ENCODE results near the gene VPREB3. TPM values are rescaled to one million over a fixed set of nuclear protein-coding genes. Genes with fewer than 3 reads are reported as not detected.

The VPREB3 gene
- total and polyA plus RNA-seq, 10 of the 15 experiments (the other 5 are each of a cell fraction or from before 2014, with no cell fraction given) = 0.75 to 79.5 (median 23.8) TPM

- no peak for TF ChIP-seq BMI1 (IDR thresholded peaks at IDR 0.05; ENCODE audit: borderline replicate concordance)
- TF ChIP-seq KDM1A (IDR thresholded peaks at IDR 0.05; ENCODE audit: borderline replicate concordance) = no peak
- no peak for TF ChIP-seq USF2 (IDR thresholded peaks at IDR 0.05; ENCODE audit: borderline replicate concordance, low read depth, low read length)
These were observed 26.0 kb upstream of the VPREB3 start (continued) for GRCh38 chr22:23780146-23780748.

GRCh38 chr22:23779731-23780130 is 25.5 kb upstream of the VPREB3 start:
- BruUV-seq (replicated peaks) = no TSS peak
- Histone ChIP-seq H4K20me1 (ENCODE audit: control insufficient read depth, insufficient read depth) (no peaks in the 10 kb centered on the region), H3K27me3 (replicated peaks in 1 of 2; ENCODE audit: control insufficient read depth in 2 of 2, insufficient read depth in 2 of 2, low read length in 1 of 2) (peaks cover 0 to 2% of the 10 kb centered on the region in 2 experiments; a peak in 1 of 4 replicates), H3K4me2 (ENCODE audit: control insufficient read depth, insufficient read depth) (no peak overlapping the region), H3K9ac (ENCODE audit: control insufficient read depth, insufficient read depth, low read length) (no peak overlapping the region), H3K79me2 (ENCODE audit: control insufficient read depth, insufficient read depth, low read length) (no peaks in the 10 kb centered on the region), H3K4me3 (no peak overlapping the region), H3K27ac (ENCODE audit: control insufficient read depth, insufficient read depth) (no peak overlapping the region), H3K9me3 (replicated peaks; ENCODE audit: control insufficient read depth, insufficient read depth, low read length) (no peaks in the 10 kb centered on the region), H2AFZ (ENCODE audit: control insufficient read depth, low read depth, low read length) (no peak overlapping the region), H3K4me1 (ENCODE audit: control insufficient read depth, insufficient read depth, low read length) (no peaks in the 10 kb centered on the region), H3K36me3 (ENCODE audit: control insufficient read depth in 2 of 2, insufficient read depth in 2 of 2, low read length in 1 of 2) (no peaks in the 10 kb centered on the region)
- no peak for DNase-seq (ENCODE audit: low read depth, low spot score)
- CTCF ChIA-PET = interaction anchor here (1.7 kb wide), 1 partner anchor 10 kb away, joined by 3 read pairs; no protein-coding TSS in a partner anchor
- intact Hi-C loops (cut with micrococcal nuclease; ENCODE audit: unreplicated experiment) (no loop called here), in situ Hi-C loops (cut with MboI) (no loop called here)
- RAD21 ChIA-PET (ENCODE audit: unreplicated experiment) = no interaction called here
- no peak for ATAC-seq
- POLR2A ChIA-PET = no interaction called here
- FAIRE-seq = no peak
- 30% methylated on average over 5 of the region's 5 CpGs for WGBS (ENCODE audit: insufficient coverage, insufficient replicate concordance, low lambda C conversion rate, missing lambda C conversion rate)
- SMC1A ChIA-PET (ENCODE audit: uncharacterized antibody, unreplicated experiment) = no interaction called here
- TF ChIP-seq ATF2 (IDR thresholded peaks at IDR 0.05; ENCODE audit: low read length) = no peak
- no peak for TF ChIP-seq ZNF687 (IDR thresholded peaks at IDR 0.05)
- no peak for TF ChIP-seq DPF2 (IDR thresholded peaks at IDR 0.05)
- TF ChIP-seq CHD2 (IDR thresholded peaks at IDR 0.05; ENCODE audit: borderline replicate concordance, low read depth, low read length) = no peak
- no peak for TF ChIP-seq GATAD2B (conservative IDR thresholded peaks at IDR 0.05; ENCODE audit: low read depth)
- no peak for TF ChIP-seq PBX3 (IDR thresholded peaks at IDR 0.05; ENCODE audit: insufficient replicate concordance, low read depth, low read length)
- TF ChIP-seq E2F8 (IDR thresholded peaks at IDR 0.05; ENCODE audit: low read depth, partially characterized antibody) = no peak

Measured in GM12878 (cell line).